ENCODE results near the gene EPHA10. TPM values are rescaled to one million over a fixed set of nuclear protein-coding genes. Genes with fewer than 3 reads are reported as not detected.

EPHA10 gene
- total RNA-seq, 1 experiment from 2014 or later: 1.3 TPM

DNA sequence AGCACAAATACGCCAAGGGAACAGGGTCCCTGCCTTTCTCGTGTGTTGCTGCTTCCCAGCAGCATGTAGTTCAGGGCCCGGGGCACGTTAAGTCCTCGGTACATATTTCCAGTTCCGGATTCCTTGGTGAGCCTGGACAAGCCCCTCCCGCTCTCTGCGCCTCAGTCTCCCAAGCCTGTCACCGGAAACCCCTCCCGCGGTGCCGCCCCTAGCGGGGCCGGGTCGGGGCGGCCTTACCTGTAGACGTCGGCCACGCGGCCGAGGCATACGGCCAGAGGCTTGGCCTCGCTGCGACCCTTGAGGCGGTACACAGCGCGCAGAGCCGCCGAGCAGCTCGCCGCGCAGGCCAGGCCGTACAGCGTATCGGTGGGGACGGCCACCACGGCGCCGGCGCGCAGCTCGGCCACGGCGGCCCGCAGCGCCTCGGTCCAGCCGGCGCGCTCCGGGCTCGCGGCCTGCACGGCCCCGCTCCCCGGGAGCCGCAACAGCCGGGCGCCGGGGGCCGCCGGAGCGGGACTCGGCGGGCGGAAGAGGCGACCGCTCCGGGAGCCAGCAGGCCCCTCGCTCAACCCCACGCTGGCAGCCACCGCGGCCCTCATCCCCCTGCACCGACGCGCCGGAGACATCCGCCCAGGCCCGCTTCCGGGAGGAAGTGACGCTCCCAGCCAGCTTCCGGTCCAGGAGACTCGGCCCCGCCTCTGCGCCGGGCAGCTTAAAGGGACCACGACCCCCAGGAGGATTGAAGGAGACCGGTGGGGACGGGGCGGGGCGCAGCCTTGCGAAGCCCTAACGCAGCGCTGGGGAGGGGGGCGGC, 42.8 kb upstream of the EPHA10 start, which contains the start of the genes C1orf122 and YRDC (continued):
- TF ChIP-seq, protein P1, sequence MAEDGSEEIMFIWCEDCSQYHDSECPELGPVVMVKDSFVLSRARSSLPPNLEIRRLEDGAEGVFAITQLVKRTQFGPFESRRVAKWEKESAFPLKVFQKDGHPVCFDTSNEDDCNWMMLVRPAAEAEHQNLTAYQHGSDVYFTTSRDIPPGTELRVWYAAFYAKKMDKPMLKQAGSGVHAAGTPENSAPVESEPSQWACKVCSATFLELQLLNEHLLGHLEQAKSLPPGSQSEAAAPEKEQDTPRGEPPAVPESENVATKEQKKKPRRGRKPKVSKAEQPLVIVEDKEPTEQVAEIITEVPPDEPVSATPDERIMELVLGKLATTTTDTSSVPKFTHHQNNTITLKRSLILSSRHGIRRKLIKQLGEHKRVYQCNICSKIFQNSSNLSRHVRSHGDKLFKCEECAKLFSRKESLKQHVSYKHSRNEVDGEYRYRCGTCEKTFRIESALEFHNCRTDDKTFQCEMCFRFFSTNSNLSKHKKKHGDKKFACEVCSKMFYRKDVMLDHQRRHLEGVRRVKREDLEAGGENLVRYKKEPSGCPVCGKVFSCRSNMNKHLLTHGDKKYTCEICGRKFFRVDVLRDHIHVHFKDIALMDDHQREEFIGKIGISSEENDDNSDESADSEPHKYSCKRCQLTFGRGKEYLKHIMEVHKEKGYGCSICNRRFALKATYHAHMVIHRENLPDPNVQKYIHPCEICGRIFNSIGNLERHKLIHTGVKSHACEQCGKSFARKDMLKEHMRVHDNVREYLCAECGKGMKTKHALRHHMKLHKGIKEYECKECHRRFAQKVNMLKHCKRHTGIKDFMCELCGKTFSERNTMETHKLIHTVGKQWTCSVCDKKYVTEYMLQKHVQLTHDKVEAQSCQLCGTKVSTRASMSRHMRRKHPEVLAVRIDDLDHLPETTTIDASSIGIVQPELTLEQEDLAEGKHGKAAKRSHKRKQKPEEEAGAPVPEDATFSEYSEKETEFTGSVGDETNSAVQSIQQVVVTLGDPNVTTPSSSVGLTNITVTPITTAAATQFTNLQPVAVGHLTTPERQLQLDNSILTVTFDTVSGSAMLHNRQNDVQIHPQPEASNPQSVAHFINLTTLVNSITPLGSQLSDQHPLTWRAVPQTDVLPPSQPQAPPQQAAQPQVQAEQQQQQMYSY (CRISPR knock-in tag; IDR thresholded peaks at IDR 0.05): no peak
- no peak for TF ChIP-seq IRF2 (CRISPR knock-in tag; IDR thresholded peaks at IDR 0.05; ENCODE audit: borderline replicate concordance, low read depth)
- no peak for TF ChIP-seq TEAD4 (CRISPR knock-in tag; IDR thresholded peaks at IDR 0.05)
- no peak for TF ChIP-seq NR1H2 (CRISPR knock-in tag; IDR thresholded peaks at IDR 0.05)
- TF ChIP-seq, protein P2, sequence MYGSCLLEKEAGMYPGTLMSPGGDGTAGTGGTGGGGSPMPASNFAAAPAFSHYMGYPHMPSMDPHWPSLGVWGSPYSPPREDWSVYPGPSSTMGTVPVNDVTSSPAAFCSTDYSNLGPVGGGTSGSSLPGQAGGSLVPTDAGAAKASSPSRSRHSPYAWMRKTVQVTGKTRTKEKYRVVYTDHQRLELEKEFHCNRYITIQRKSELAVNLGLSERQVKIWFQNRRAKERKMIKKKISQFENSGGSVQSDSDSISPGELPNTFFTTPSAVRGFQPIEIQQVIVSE (CRISPR knock-in tag; IDR thresholded peaks at IDR 0.05; ENCODE audit: borderline replicate concordance): no peak
- no peak for TF ChIP-seq ZNF416 (CRISPR knock-in tag; IDR thresholded peaks at IDR 0.05)
- TF ChIP-seq EMX1 (CRISPR knock-in tag; IDR thresholded peaks at IDR 0.05): no peak
- TF ChIP-seq, protein P3, sequence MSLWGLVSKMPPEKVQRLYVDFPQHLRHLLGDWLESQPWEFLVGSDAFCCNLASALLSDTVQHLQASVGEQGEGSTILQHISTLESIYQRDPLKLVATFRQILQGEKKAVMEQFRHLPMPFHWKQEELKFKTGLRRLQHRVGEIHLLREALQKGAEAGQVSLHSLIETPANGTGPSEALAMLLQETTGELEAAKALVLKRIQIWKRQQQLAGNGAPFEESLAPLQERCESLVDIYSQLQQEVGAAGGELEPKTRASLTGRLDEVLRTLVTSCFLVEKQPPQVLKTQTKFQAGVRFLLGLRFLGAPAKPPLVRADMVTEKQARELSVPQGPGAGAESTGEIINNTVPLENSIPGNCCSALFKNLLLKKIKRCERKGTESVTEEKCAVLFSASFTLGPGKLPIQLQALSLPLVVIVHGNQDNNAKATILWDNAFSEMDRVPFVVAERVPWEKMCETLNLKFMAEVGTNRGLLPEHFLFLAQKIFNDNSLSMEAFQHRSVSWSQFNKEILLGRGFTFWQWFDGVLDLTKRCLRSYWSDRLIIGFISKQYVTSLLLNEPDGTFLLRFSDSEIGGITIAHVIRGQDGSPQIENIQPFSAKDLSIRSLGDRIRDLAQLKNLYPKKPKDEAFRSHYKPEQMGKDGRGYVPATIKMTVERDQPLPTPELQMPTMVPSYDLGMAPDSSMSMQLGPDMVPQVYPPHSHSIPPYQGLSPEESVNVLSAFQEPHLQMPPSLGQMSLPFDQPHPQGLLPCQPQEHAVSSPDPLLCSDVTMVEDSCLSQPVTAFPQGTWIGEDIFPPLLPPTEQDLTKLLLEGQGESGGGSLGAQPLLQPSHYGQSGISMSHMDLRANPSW (CRISPR knock-in tag; conservative IDR thresholded peaks at IDR 0.05; ENCODE audit: low read depth): no peak
- 0 out of 2 replicates have a peak, but pooled peaks have one; percentile 62 for TF ChIP-seq NR3C1 (CRISPR knock-in tag; conservative IDR thresholded peaks at IDR 0.05; ENCODE audit: low read depth)
- TF ChIP-seq E2F5 (CRISPR knock-in tag; IDR thresholded peaks at IDR 0.05): peak; percentile 38; the same call in 1 of the 2 replicates
- TF ChIP-seq ZNF263 (CRISPR knock-in tag; IDR thresholded peaks at IDR 0.05; ENCODE audit: low read depth): no peak
- TF ChIP-seq RELA (CRISPR knock-in tag; IDR thresholded peaks at IDR 0.05; ENCODE audit: borderline replicate concordance): no peak
- TF ChIP-seq, protein P4, sequence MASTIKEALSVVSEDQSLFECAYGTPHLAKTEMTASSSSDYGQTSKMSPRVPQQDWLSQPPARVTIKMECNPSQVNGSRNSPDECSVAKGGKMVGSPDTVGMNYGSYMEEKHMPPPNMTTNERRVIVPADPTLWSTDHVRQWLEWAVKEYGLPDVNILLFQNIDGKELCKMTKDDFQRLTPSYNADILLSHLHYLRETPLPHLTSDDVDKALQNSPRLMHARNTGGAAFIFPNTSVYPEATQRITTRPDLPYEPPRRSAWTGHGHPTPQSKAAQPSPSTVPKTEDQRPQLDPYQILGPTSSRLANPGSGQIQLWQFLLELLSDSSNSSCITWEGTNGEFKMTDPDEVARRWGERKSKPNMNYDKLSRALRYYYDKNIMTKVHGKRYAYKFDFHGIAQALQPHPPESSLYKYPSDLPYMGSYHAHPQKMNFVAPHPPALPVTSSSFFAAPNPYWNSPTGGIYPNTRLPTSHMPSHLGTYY (CRISPR knock-in tag; IDR thresholded peaks at IDR 0.05): no peak
- no peak for TF ChIP-seq ZSCAN18 (CRISPR knock-in tag; IDR thresholded peaks at IDR 0.05)
- TF ChIP-seq SMAD3 (CRISPR knock-in tag; IDR thresholded peaks at IDR 0.05; ENCODE audit: borderline replicate concordance): peak; percentile 26; the same call in 1 of the 2 replicates
- TF ChIP-seq ARID4B (CRISPR knock-in tag; IDR thresholded peaks at IDR 0.05; ENCODE audit: borderline replicate concordance): no peak; the same call in 1 of the 2 replicates
- no peak for TF ChIP-seq FOXJ3 (CRISPR knock-in tag; IDR thresholded peaks at IDR 0.05; ENCODE audit: borderline replicate concordance)
- no peak for TF ChIP-seq IRF1 (CRISPR knock-in tag; IDR thresholded peaks at IDR 0.05)
- TF ChIP-seq GTF2I (CRISPR knock-in tag; conservative IDR thresholded peaks at IDR 0.05): no peak
- no peak for TF ChIP-seq NFE2L1 (CRISPR knock-in tag; IDR thresholded peaks at IDR 0.05)
- TF ChIP-seq ZBTB21 (CRISPR knock-in tag; IDR thresholded peaks at IDR 0.05; ENCODE audit: borderline replicate concordance): no peak
- 0 out of 2 replicates have a peak, but pooled peaks have one; percentile 23 for TF ChIP-seq GABPB1 (CRISPR knock-in tag; IDR thresholded peaks at IDR 0.05)

All from WTC11 (cell line).